HepG2 (cell line): ENCODE measurements around the gene MPC1. TPM values are rescaled to one million over a fixed set of nuclear protein-coding genes. Genes with fewer than 3 reads are reported as not detected.

Experiments used
- ATM ChIP-seq: fragments of 450-650 bp; IDR thresholded peaks from 2 replicates; pipeline ENCODE4 v1.7.1; 2017; ENCODE audit warnings: mild to moderate bottlenecking, borderline replicate concordance
- BCL6 ChIP-seq: IDR thresholded peaks from 2 replicates; pipeline ENCODE4 v1.6.1; 2016; ENCODE audit warnings: missing genetic modification reagents, missing compliant biosample characterization
- CCDC6 ChIP-seq: sonication (generic); formaldehyde crosslinking; IDR thresholded peaks from 2 replicates; pipeline ENCODE4 v1.8.1; 2022; ENCODE audit warnings: mild to moderate bottlenecking, missing genetic modification reagents, moderate library complexity
- FOXO4 ChIP-seq: sonication (generic); formaldehyde crosslinking; conservative IDR thresholded peaks from 2 replicates; pipeline ENCODE4 v1.8.1; 2023; ENCODE audit warnings: missing genetic modification reagents
- KDM5B ChIP-seq: sonication (generic); formaldehyde crosslinking; IDR thresholded peaks from 2 replicates; pipeline ENCODE4 v1.4.0; 2020; ENCODE audit warnings: missing genetic modification reagents, mild to moderate bottlenecking, borderline replicate concordance
- KLF6 ChIP-seq: IDR thresholded peaks from 2 replicates; pipeline ENCODE4 v1.8.0; 2016; ENCODE audit warnings: missing biosample characterization, missing genetic modification reagents
- KMT2B ChIP-seq: IDR thresholded peaks from 2 replicates; pipeline ENCODE4 v1.6.1; 2016; ENCODE audit warnings: missing genetic modification reagents, missing compliant biosample characterization
- MTA1 ChIP-seq: sonication (generic); formaldehyde crosslinking; IDR thresholded peaks from 2 replicates; pipeline ENCODE4 v1.4.0; 2020; ENCODE audit warnings: missing genetic modification reagents, mild to moderate bottlenecking, borderline replicate concordance
- PAX8 ChIP-seq: sonication (generic); formaldehyde crosslinking; IDR thresholded peaks from 2 replicates; pipeline ENCODE4 v1.8.0; 2022; ENCODE audit warnings: mild to moderate bottlenecking, missing genetic modification reagents, borderline replicate concordance
- PLSCR1 ChIP-seq: sonication (generic); formaldehyde crosslinking; IDR thresholded peaks from 2 replicates; pipeline ENCODE4 v1.5.0; 2020; ENCODE audit warnings: missing genetic modification reagents, mild to moderate bottlenecking, borderline replicate concordance
- RELA ChIP-seq: sonication (generic); formaldehyde crosslinking; IDR thresholded peaks from 2 replicates; pipeline ENCODE4 v1.4.0; 2020; ENCODE audit warnings: missing genetic modification reagents
- SKI ChIP-seq: fragments of 450-650 bp; IDR thresholded peaks from one replicate; pipeline ENCODE4 v1.6.1; 2018; ENCODE audit warnings: mild to moderate bottlenecking; ENCODE audit not compliant: partially characterized antibody
- U2AF1 ChIP-seq: fragments of 200-400 bp; formaldehyde crosslinking; optimal IDR thresholded peaks from 2 replicates; pipeline ENCODE3; 2017; ENCODE audit warnings: mild to moderate bottlenecking, low read depth, low read length
- XBP1 ChIP-seq: sonication (generic); formaldehyde crosslinking; IDR thresholded peaks from 2 replicates; pipeline ENCODE4 v1.5.0; 2020; ENCODE audit warnings: missing genetic modification reagents
- ZFP91 ChIP-seq: sonication (generic); formaldehyde crosslinking; IDR thresholded peaks from 2 replicates; pipeline ENCODE4 v1.9.0; 2022; ENCODE audit warnings: missing genetic modification reagents, mild to moderate bottlenecking, borderline replicate concordance
- ZIK1 ChIP-seq: sonication (generic); formaldehyde crosslinking; IDR thresholded peaks from 2 replicates; pipeline ENCODE4 v1.5.0; 2020; ENCODE audit warnings: mild to moderate bottlenecking, low read depth, missing genetic modification reagents, borderline replicate concordance
- ZNF224 ChIP-seq: sonication (generic); formaldehyde crosslinking; IDR thresholded peaks from 2 replicates; pipeline ENCODE4 v1.5.0; 2020; ENCODE audit warnings: mild to moderate bottlenecking, missing genetic modification reagents
- ZNF3 ChIP-seq: IDR thresholded peaks from 2 replicates; pipeline ENCODE4 v1.7.0; 2017; ENCODE audit warnings: inconsistent platforms
- ZNF335 ChIP-seq: sonication (generic); formaldehyde crosslinking; IDR thresholded peaks from 2 replicates; pipeline ENCODE4 v1.4.0; 2020; ENCODE audit warnings: missing genetic modification reagents
- ZNF441 ChIP-seq: sonication (generic); formaldehyde crosslinking; IDR thresholded peaks from 2 replicates; pipeline ENCODE4 v1.7.0; 2021; ENCODE audit warnings: missing genetic modification reagents, borderline replicate concordance
- ZNF501 ChIP-seq: sonication (generic); formaldehyde crosslinking; IDR thresholded peaks from 2 replicates; pipeline ENCODE4 v1.5.1; 2020; ENCODE audit warnings: mild to moderate bottlenecking, moderate library complexity, missing genetic modification reagents
- ZNF552 ChIP-seq: sonication (generic); formaldehyde crosslinking; IDR thresholded peaks from 2 replicates; pipeline ENCODE4 v1.9.0; 2022; ENCODE audit warnings: missing genetic modification reagents, mild to moderate bottlenecking, borderline replicate concordance
- ZNF629 ChIP-seq: sonication (generic); formaldehyde crosslinking; conservative IDR thresholded peaks from 2 replicates; pipeline ENCODE4 v1.5.0; 2020; ENCODE audit warnings: missing genetic modification reagents
- ZNF737 ChIP-seq: sonication (generic); formaldehyde crosslinking; IDR thresholded peaks from 2 replicates; pipeline ENCODE4 v1.5.0; 2020; ENCODE audit warnings: missing genetic modification reagents, mild to moderate bottlenecking, borderline replicate concordance
- ZNF777 ChIP-seq: sonication (generic); formaldehyde crosslinking; IDR thresholded peaks from 2 replicates; pipeline ENCODE4 v1.4.0; 2020; ENCODE audit warnings: missing genetic modification reagents
- polyA plus RNA-seq, 8 experiments: library from polyadenylated mRNA; depleted of rRNA in 3 of 8; stranded (reverse) in 7 of 8; unstranded in 1 of 8; fragments of >200 nt; fragmentation: Illumina TruSeq in 4 of 8; extraction: Trizol in 4 of 8; gene quantifications; 2 replicates each; pipeline versions ENCODE4 v1.2.1 to v1.2.3, GENCODE V29; 2011 to 2016; ENCODE audit warnings: low read depth in 4 of 8, missing spikeins in 1 of 8, mixed read lengths in 1 of 8; ENCODE audit not compliant: insufficient read depth in 1 of 8
- total RNA-seq, 5 experiments: library from RNA; depleted of rRNA; stranded (reverse); fragments of >200 nt; fragmentation: Illumina TruSeq; extraction: Trizol; gene quantifications; 2 replicates each; pipeline ENCODE4 v1.2.3, GENCODE V29; 2016; ENCODE audit warnings: low read depth in 1 of 5
- TF ChIP-seq, protein P1 (sequence below): sonication (generic); formaldehyde crosslinking; IDR thresholded peaks from 2 replicates; pipeline ENCODE4 v1.8.0; 2022; ENCODE audit warnings: mild to moderate bottlenecking, missing genetic modification reagents

MPC1 gene
- total and polyA plus RNA-seq, 2 of the 13 experiments (the other 11 are each of a cell fraction or from before 2014, with no cell fraction given): 189 to 214 TPM

- TF ChIP-seq PLSCR1 (CRISPR knock-in tag) (no peak), ZNF335 (no peak), FOXO4 (CRISPR knock-in tag) (no peak), ZNF441 (peak; percentile 36; the same call in 1 of the 2 replicates), BCL6 (peak; percentile 69), ZNF737 (CRISPR knock-in tag) (no peak), KLF6 (CRISPR knock-in tag) (no peak), SKI (no peak), RELA (CRISPR knock-in tag) (no peak), ZNF224 (no peak; the same call in 1 of the 2 replicates), CCDC6 (CRISPR knock-in tag) (peak; percentile 81), PAX8 (CRISPR knock-in tag) (no peak), ZNF629 (0 out of 2 replicates have a peak, but pooled peaks have one; percentile 36), KDM5B (CRISPR knock-in tag) (peak; percentile 51; the same call in 1 of the 2 replicates), ZNF3 (CRISPR knock-in tag) (no peak), MTA1 (no peak), XBP1 (0 out of 2 replicates have a peak, but pooled peaks have one; percentile 45), ZFP91 (peak; percentile 39; the same call in 1 of the 2 replicates), ZIK1 (peak; percentile 71; the same call in 1 of the 2 replicates), KMT2B (no peak), ZNF501 (CRISPR knock-in tag) (peak; percentile 55; the same call in 1 of the 2 replicates), ATM (no peak), ZNF552 (CRISPR knock-in tag) (no peak), ZNF777 (no peak), U2AF1 (no peak)
- TF ChIP-seq, protein P1, sequence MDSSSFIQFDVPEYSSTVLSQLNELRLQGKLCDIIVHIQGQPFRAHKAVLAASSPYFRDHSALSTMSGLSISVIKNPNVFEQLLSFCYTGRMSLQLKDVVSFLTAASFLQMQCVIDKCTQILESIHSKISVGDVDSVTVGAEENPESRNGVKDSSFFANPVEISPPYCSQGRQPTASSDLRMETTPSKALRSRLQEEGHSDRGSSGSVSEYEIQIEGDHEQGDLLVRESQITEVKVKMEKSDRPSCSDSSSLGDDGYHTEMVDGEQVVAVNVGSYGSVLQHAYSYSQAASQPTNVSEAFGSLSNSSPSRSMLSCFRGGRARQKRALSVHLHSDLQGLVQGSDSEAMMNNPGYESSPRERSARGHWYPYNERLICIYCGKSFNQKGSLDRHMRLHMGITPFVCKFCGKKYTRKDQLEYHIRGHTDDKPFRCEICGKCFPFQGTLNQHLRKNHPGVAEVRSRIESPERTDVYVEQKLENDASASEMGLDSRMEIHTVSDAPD (CRISPR knock-in tag): no peak
Measured at GRCh38 chr6:166394036-166394892, 11.5 kb upstream of the MPC1 start (continued).
